22Rv1 (cell line): Measurements from ENCODE around the gene RIN1.
"Not testable (repeated sequence)": the region's sequence is repeated elsewhere in the genome, so short reads cannot be mapped to it uniquely, and the experiment has no call there.

Experiments
- H3K27ac ChIP-seq: fragments of 450-650 bp; 2 replicates; pipeline ENCODE4 v1.5.1; 2017
- CTCF ChIP-seq: fragments of 450-650 bp; IDR thresholded peaks from 2 replicates; pipeline ENCODE4 v1.5.1; 2017; ENCODE audit warnings: mild to moderate bottlenecking
- ZFX ChIP-seq: fragments of 450-650 bp; IDR thresholded peaks from 2 replicates; pipeline ENCODE4 v1.6.1; 2017; ENCODE audit warnings: antibody characterized with exemption, borderline replicate concordance

RIN1 gene

GRCh38 chr11:66336234-66337102 lies at the start of gene RIN1:
Gene RIN1 (minus strand): TSS chr11:66336434. CDS start chr11:66336402, 32 bp downstream.
- TF ChIP-seq ZFX, result no peak
- TF ChIP-seq CTCF, result peak; percentile 58
- H3K27ac ChIP-seq, result peak within 1 kb of the TSS; percentile 35

- H3K27ac ChIP-seq, result peak overlapping the region; percentile 30; the same call in 1 of the 2 replicates
These were observed 48.1 kb upstream of the RIN1 start for GRCh38 chr11:66384316-66384715.

- not testable (repeated sequence) for H3K27ac ChIP-seq
These were observed 44.0 kb upstream of the RIN1 start for GRCh38 chr11:66380264-66380663.

GRCh38 chr11:66373690-66374287 lies 37.6 kb upstream of the RIN1 start:
- peak overlapping the region; percentile 97 for H3K27ac ChIP-seq

GRCh38 chr11:66373265-66373664 lies 37.0 kb upstream of the RIN1 start:
- TF ChIP-seq CTCF (no peak), ZFX (no peak)
- H3K27ac ChIP-seq, result peak overlapping the region; percentile 97

- H3K27ac ChIP-seq, result peak within 1 kb of the TSS; percentile 97
- TF ChIP-seq ZFX (no peak), CTCF (no peak)
These were observed 35.6 kb upstream of the RIN1 start, which contains the start of gene SLC29A2 for GRCh38 chr11:66371627-66372415. Gene SLC29A2 (minus strand): TSS chr11:66371760. CDS start chr11:66371591, 169 bp downstream.

- peak overlapping the region; percentile 97 for H3K27ac ChIP-seq
These were observed 33.0 kb upstream of the RIN1 start for GRCh38 chr11:66369073-66369894.

More at GRCh38 chr11:66369073-66369894, 33.0 kb upstream of the RIN1 start:
- TF ChIP-seq CTCF (no peak), ZFX (no peak)
